NT2/D1 (cell line): ENCODE results near the gene P2RY6.

Source experiments
- YY1 ChIP-seq: IDR thresholded peaks from 2 replicates; pipeline ENCODE4 v1.6.1; 2011; ENCODE audit not compliant: insufficient read length, insufficient read depth
- ZNF274 ChIP-seq: IDR thresholded peaks from 2 replicates; pipeline ENCODE4 v1.6.1; 2011; ENCODE audit warnings: mild to moderate bottlenecking, low read depth, low read length

DNA sequence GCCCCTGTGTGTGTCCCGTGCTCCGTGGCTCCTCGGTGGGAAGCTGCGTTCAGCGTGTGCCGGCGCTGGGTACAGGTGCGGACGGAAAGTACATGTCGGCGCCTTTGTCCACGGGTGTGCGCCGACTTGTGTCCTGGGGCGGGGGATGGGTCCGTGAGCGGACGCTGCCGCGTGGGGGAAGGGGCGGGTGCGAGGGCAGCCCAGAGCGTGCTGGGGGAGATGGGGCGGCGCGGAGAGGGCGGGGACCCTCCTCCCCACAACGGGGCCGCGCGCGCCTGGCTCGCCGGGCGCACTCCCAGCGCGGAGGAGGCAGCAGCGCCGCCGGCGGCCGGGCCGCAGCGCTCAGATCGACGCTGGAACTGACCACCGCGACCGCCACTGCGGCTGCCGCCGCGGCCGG is 70.5 kb downstream of the P2RY6 start:
- TF ChIP-seq YY1 (no peak), ZNF274 (no peak)
